H9 (cell line): ENCODE results near the gene DUS1L. TPM values are rescaled to one million over a fixed set of nuclear protein-coding genes. Genes with fewer than 3 reads are reported as not detected.

Experiments
- DNase-seq: peaks from one replicate; pipeline ENCODE4 v3.0.0-alpha.2; 2017
- H2AFZ ChIP-seq: one replicate; pipeline ENCODE4 v1.6.1; 2013; ENCODE audit warnings: mild to moderate bottlenecking, low read length, control low read depth, moderate library complexity
- H2AK5ac ChIP-seq: 2 replicates; pipeline ENCODE4 v1.6.1; 2013; ENCODE audit warnings: low read length, control low read depth, mixed read lengths; ENCODE audit not compliant: insufficient read length
- H2BK120ac ChIP-seq: one replicate; pipeline ENCODE4 v1.6.1; 2013; ENCODE audit warnings: low read depth, mild to moderate bottlenecking, low read length, control low read depth, inconsistent platforms; ENCODE audit not compliant: poor library complexity, severe bottlenecking
- H2BK12ac ChIP-seq: 2 replicates; pipeline ENCODE4 v1.6.1; 2013; ENCODE audit warnings: low read length, control low read depth, mixed read lengths, low read depth; ENCODE audit not compliant: insufficient read length
- H2BK15ac ChIP-seq: 2 replicates; pipeline ENCODE4 v1.6.1; 2013; ENCODE audit warnings: low read depth, low read length, control low read depth
- H2BK20ac ChIP-seq: one replicate; pipeline ENCODE4 v1.6.1; 2013; ENCODE audit warnings: low read depth, mild to moderate bottlenecking, low read length, control low read depth, inconsistent platforms; ENCODE audit not compliant: poor library complexity, severe bottlenecking
- H2BK5ac ChIP-seq: 2 replicates; pipeline ENCODE4 v1.6.1; 2013; ENCODE audit warnings: low read length, control low read depth, mixed read lengths; ENCODE audit not compliant: insufficient read length
- H3K14ac ChIP-seq: 2 replicates; pipeline ENCODE4 v1.6.1; 2013; ENCODE audit warnings: low read length, control low read depth; ENCODE audit not compliant: insufficient read depth
- H3K18ac ChIP-seq: 2 replicates; pipeline ENCODE4 v1.6.1; 2013; ENCODE audit warnings: low read depth, mild to moderate bottlenecking, mixed read lengths, low read length, control low read depth; ENCODE audit not compliant: insufficient read length
- H3K23ac ChIP-seq: 2 replicates; pipeline ENCODE4 v1.6.1; 2013; ENCODE audit warnings: low read length, control low read depth, mixed read lengths, low read depth; ENCODE audit not compliant: insufficient read length
- H3K23me2 ChIP-seq: 2 replicates; pipeline ENCODE4 v1.6.1; 2013; ENCODE audit warnings: low read depth, mild to moderate bottlenecking, mixed read lengths, low read length, control low read depth; ENCODE audit not compliant: insufficient read length, poor library complexity, severe bottlenecking
- H3K27ac ChIP-seq: 2 replicates; pipeline ENCODE4 v1.5.1; 2013; ENCODE audit warnings: low read length, control low read depth, mixed read lengths, low read depth; ENCODE audit not compliant: insufficient read length
- H3K27me3 ChIP-seq: 2 replicates; pipeline ENCODE4 v1.6.1; 2013; ENCODE audit warnings: low read length, control low read depth, inconsistent platforms; ENCODE audit not compliant: insufficient read depth
- H3K4ac ChIP-seq: 2 replicates; pipeline ENCODE4 v1.6.1; 2013; ENCODE audit warnings: low read depth, mild to moderate bottlenecking, control low read depth, inconsistent platforms, low read length, moderate library complexity
- H3K4me1 ChIP-seq: 2 replicates; pipeline ENCODE4 v1.6.1; 2013; ENCODE audit warnings: low read length, control low read depth, inconsistent platforms; ENCODE audit not compliant: insufficient read depth
- H3K4me2 ChIP-seq: 2 replicates; pipeline ENCODE4 v1.6.1; 2013; ENCODE audit warnings: low read length, control low read depth, mixed read lengths; ENCODE audit not compliant: insufficient read length, insufficient read depth
- H3K56ac ChIP-seq: 2 replicates; pipeline ENCODE4 v1.6.1; 2013; ENCODE audit warnings: low read depth, mild to moderate bottlenecking, mixed read lengths, low read length, control low read depth; ENCODE audit not compliant: insufficient read length
- H3K79me1 ChIP-seq: 2 replicates; pipeline ENCODE4 v1.6.1; 2013; ENCODE audit warnings: low read depth, mild to moderate bottlenecking, moderate library complexity, low read length, control low read depth, inconsistent platforms; ENCODE audit not compliant: insufficient read depth, poor library complexity, severe bottlenecking
- H3K79me2 ChIP-seq: 2 replicates; pipeline ENCODE4 v1.6.1; 2013; ENCODE audit warnings: low read length, control low read depth, inconsistent platforms; ENCODE audit not compliant: insufficient read depth
- H3K9ac ChIP-seq: 2 replicates; pipeline ENCODE4 v1.6.1; 2013; ENCODE audit warnings: low read length, control low read depth, mixed read lengths; ENCODE audit not compliant: insufficient read length; ENCODE audit errors: extremely low read depth
- H3K9me3 ChIP-seq: one replicate; pipeline ENCODE4 v1.6.1; 2013; ENCODE audit warnings: low read depth, low read length, inconsistent platforms; ENCODE audit not compliant: control insufficient read depth
- H3T11ph ChIP-seq: one replicate; pipeline ENCODE4 v1.6.1; 2013; ENCODE audit warnings: mild to moderate bottlenecking, low read length, control low read depth, inconsistent platforms
- H4K20me1 ChIP-seq: one replicate; pipeline ENCODE4 v1.6.1; 2013; ENCODE audit not compliant: control insufficient read depth, insufficient read length, insufficient read depth
- H4K5ac ChIP-seq: 2 replicates; pipeline ENCODE4 v1.6.1; 2013; ENCODE audit warnings: low read depth, mild to moderate bottlenecking, mixed read lengths, low read length, control low read depth; ENCODE audit not compliant: insufficient read length
- H4K8ac ChIP-seq: replicated peaks from 2 replicates; pipeline ENCODE4 v1.6.1; 2013; ENCODE audit warnings: low read length, control low read depth, mixed read lengths, low read depth; ENCODE audit not compliant: insufficient read length
- H4K91ac ChIP-seq: 2 replicates; pipeline ENCODE4 v1.6.1; 2013; ENCODE audit warnings: low read depth, mild to moderate bottlenecking, moderate library complexity, mixed read lengths, low read length, control low read depth; ENCODE audit not compliant: insufficient read length
- H3K27ac Mint-ChIP-seq, 3 experiments: 2 replicates in 2 of 3; 3 replicates in 1 of 3; pipeline ENCODE4 v1.8.0; 2020 to 2021; ENCODE audit warnings: mixed read lengths in 3 of 3, mild to moderate bottlenecking in 1 of 3, moderate library complexity in 1 of 3
- H3K27me3 Mint-ChIP-seq: 2 replicates; pipeline ENCODE4 v1.8.0; 2021; ENCODE audit warnings: low read depth, mild to moderate bottlenecking, moderate library complexity, mixed read lengths
- H3K36me3 Mint-ChIP-seq, 3 experiments: 2 replicates in 2 of 3; 3 replicates in 1 of 3; pipeline ENCODE4 v1.8.0; 2020 to 2021; ENCODE audit warnings: low read depth in 3 of 3, mixed read lengths in 3 of 3; ENCODE audit not compliant: insufficient read depth in 1 of 3
- H3K4me1 Mint-ChIP-seq, 2 experiments: 2 replicates each; pipeline ENCODE4 v1.8.0; 2020; ENCODE audit warnings: mixed read lengths in 2 of 2
- H3K4me3 Mint-ChIP-seq, 2 experiments: 2 replicates in 1 of 2; 3 replicates in 1 of 2; pipeline ENCODE4 v1.8.0; 2020 to 2021; ENCODE audit warnings: mild to moderate bottlenecking in 2 of 2, mixed read lengths in 2 of 2, moderate library complexity in 1 of 2
- H3K9me3 Mint-ChIP-seq, 2 experiments: 2 replicates in 1 of 2; 3 replicates in 1 of 2; pipeline ENCODE4 v1.8.0; 2020; ENCODE audit warnings: mild to moderate bottlenecking in 2 of 2, mixed read lengths in 2 of 2, moderate library complexity in 1 of 2
- CTCF ChIP-seq: fragments of 200-600 bp; sonication (generic); conservative IDR thresholded peaks from 3 replicates; pipeline ENCODE4 v1.8.0; 2021; ENCODE audit warnings: antibody characterized with exemption, mild to moderate bottlenecking
- WGBS: extraction: QIAGEN DNeasy Blood & Tissue Kit; methylation state at CpG from one replicate; pipeline ENCODE4 v1.1.7; 2013; ENCODE audit warnings: missing lambda C conversion rate, low lambda C conversion rate, mixed read lengths; ENCODE audit not compliant: insufficient read length; ENCODE audit errors: extremely low coverage; 5-methylcytosine and 5-hydroxymethylcytosine counted together
- total RNA-seq: library from RNA; stranded (reverse); gene quantifications from 2 replicates; pipeline ENCODE4 v1.2.1, GENCODE V29; 2021

Gene DUS1L
- total RNA-seq, 1 experiment from 2014 or later: 103 TPM

- peak overlapping the region in 2 of 3 experiments; percentile 44 to 83; a peak in 2 of 7 replicates for H3K27ac Mint-ChIP-seq
- H3K4ac ChIP-seq: no peak overlapping the region
Observed at GRCh38 chr17:82077617-82078358, 12.2 kb upstream of the DUS1L start.

More at GRCh38 chr17:82077617-82078358, 12.2 kb upstream of the DUS1L start:
- H3K79me1 ChIP-seq: no peaks in the 10 kb centered on the region
- Mint-ChIP-seq H3K27me3 (peaks cover 25% of the 10 kb centered on the region), H3K4me1 (no peaks in the 10 kb centered on the region; a peak in 2 of 4 replicates), H3K4me3 (no peak overlapping the region), H3K36me3 (peaks cover 14 to 36% (median 33%) of the 10 kb centered on the region in 3 experiments; a peak in 6 of 7 replicates), H3K9me3 (no peaks in the 10 kb centered on the region)
- H2BK12ac ChIP-seq: no peak overlapping the region
- H3K79me2 ChIP-seq: no peaks in the 10 kb centered on the region
- H2AFZ ChIP-seq: no peak overlapping the region
- no peak overlapping the region for H4K5ac ChIP-seq
- no peak overlapping the region for H2AK5ac ChIP-seq
- H3K18ac ChIP-seq: no peak overlapping the region
- no peaks in the 10 kb centered on the region for H3K27me3 ChIP-seq
- WGBS: no CpG with 5 or more reads among the region's 28 CpGs
- H3K14ac ChIP-seq: no peak overlapping the region
- H2BK20ac ChIP-seq: no peak overlapping the region
- H4K91ac ChIP-seq: no peak overlapping the region
- no peak overlapping the region for H3K56ac ChIP-seq
- no peak overlapping the region for H3T11ph ChIP-seq
- no peak overlapping the region for H3K23ac ChIP-seq
- no peak overlapping the region for H3K9ac ChIP-seq
- H3K9me3 ChIP-seq: no peaks in the 10 kb centered on the region
- H2BK5ac ChIP-seq: no peak overlapping the region
- H2BK120ac ChIP-seq: no peak overlapping the region
- H2BK15ac ChIP-seq: no peak overlapping the region
- peak; percentile 80 for DNase-seq
- no peaks in the 10 kb centered on the region for H4K20me1 ChIP-seq
- H3K23me2 ChIP-seq: no peaks in the 10 kb centered on the region
- H3K27ac ChIP-seq: no peak overlapping the region
- no peak overlapping the region for H3K4me2 ChIP-seq
- H4K8ac ChIP-seq: no peak overlapping the region
- H3K4me1 ChIP-seq: no peaks in the 10 kb centered on the region
- no peak for TF ChIP-seq CTCF
